Measurements from ENCODE around the gene GOLGA1.

The GOLGA1 gene

GRCh38 chr9:124857533-124858162, 83.2 kb downstream of the GOLGA1 start:
- no peak overlapping the region for H3K27ac ChIP-seq
- no peak for TF ChIP-seq CTCF (IDR thresholded peaks at IDR 0.05)

- TF ChIP-seq ZFX (IDR thresholded peaks at IDR 0.05; ENCODE audit: borderline replicate concordance) (no peak), CTCF (IDR thresholded peaks at IDR 0.05) (peak; percentile 68)
- H3K27ac ChIP-seq: no peak overlapping the region
Measured at GRCh38 chr9:124855944-124856765, 84.7 kb downstream of the GOLGA1 start.

- H3K27ac ChIP-seq: no peak overlapping the region
- no peak for TF ChIP-seq ZFX (IDR thresholded peaks at IDR 0.05; ENCODE audit: borderline replicate concordance)
- no peak for TF ChIP-seq CTCF (IDR thresholded peaks at IDR 0.05)
Measured at GRCh38 chr9:124855566-124855943, 85.3 kb downstream of the GOLGA1 start.

GRCh38 chr9:124854822-124855221, 86.1 kb downstream of the GOLGA1 start:
- H3K27ac ChIP-seq: peak overlapping the region; percentile 27; the same call in 1 of the 2 replicates
- TF ChIP-seq CTCF (IDR thresholded peaks at IDR 0.05): no peak
- TF ChIP-seq ZFX (IDR thresholded peaks at IDR 0.05; ENCODE audit: borderline replicate concordance): no peak

GRCh38 chr9:124854161-124854560, 86.7 kb downstream of the GOLGA1 start:
- no peak overlapping the region for H3K27ac ChIP-seq
- no peak for TF ChIP-seq ZFX (IDR thresholded peaks at IDR 0.05; ENCODE audit: borderline replicate concordance)
- TF ChIP-seq CTCF (IDR thresholded peaks at IDR 0.05): no peak

- no peak for TF ChIP-seq CTCF (IDR thresholded peaks at IDR 0.05)
- TF ChIP-seq ZFX (IDR thresholded peaks at IDR 0.05; ENCODE audit: borderline replicate concordance): no peak
- H3K27ac ChIP-seq: no peak overlapping the region
Measured at GRCh38 chr9:124853605-124854143, 87.2 kb downstream of the GOLGA1 start.

All from 22Rv1 (cell line).